Caco-2 (cell line): ENCODE results near the gene ACP2. TPM values are rescaled to one million over a fixed set of nuclear protein-coding genes. Genes with fewer than 3 reads are reported as not detected.

Experiments
- BruUV-seq: library from RNA; stranded (reverse); fragments of 400-500 nt; replicated peaks from 2 replicates; lab custom pipeline; 2021; lab: Mats Ljungman, UMichigan
- CTCF ChIA-PET: fragments of 300-600 bp; sonication (Branson Sonifier 250); formaldehyde crosslinking; loops from one replicate; lab custom pipeline; 2022; ENCODE audit warnings: antibody characterized with exemption; lab: Charles Lee
- POLR2A ChIA-PET: fragments of 300-600 bp; sonication (Branson Sonifier 250); formaldehyde crosslinking; loops from one replicate; lab custom pipeline; 2022; ENCODE audit warnings: antibody characterized with exemption; lab: Charles Lee
- DNase-seq, 2 experiments: peaks; one replicate each; pipeline versions ENCODE4 v3.0.0 to v3.0.0-alpha.2; 2020 to 2022
- H3K27me3 ChIP-seq: replicated peaks from 2 replicates; pipeline ENCODE4 v1.6.0; 2011; ENCODE audit warnings: low read length; ENCODE audit not compliant: control insufficient read depth, insufficient read depth
- H3K36me3 ChIP-seq: 2 replicates; pipeline ENCODE4 v1.5.1; 2011; ENCODE audit warnings: low read length; ENCODE audit not compliant: control insufficient read depth, insufficient read depth
- H3K4me1 ChIP-seq: fragments of 250-450 bp; sonication (Bioruptor Pico); 2 replicates; pipeline ENCODE4 v1.5.1; 2020; ENCODE audit warnings: mild to moderate bottlenecking
- H3K4me3 ChIP-seq: 2 replicates; pipeline ENCODE4 v1.5.1; 2011; ENCODE audit warnings: low read depth, mild to moderate bottlenecking, control low read depth, low read length
- H3K9me3 ChIP-seq: fragments of 250-450 bp; sonication (Bioruptor Pico); 2 replicates; pipeline ENCODE4 v1.5.1; 2020; ENCODE audit warnings: mild to moderate bottlenecking, moderate library complexity
- H3K27ac Mint-ChIP-seq: one replicate; pipeline ENCODE4 v1.8.0; 2022; ENCODE audit warnings: mixed read lengths; ENCODE audit not compliant: unreplicated experiment
- H3K27me3 Mint-ChIP-seq: one replicate; pipeline ENCODE4 v1.8.0; 2022; ENCODE audit warnings: mixed read lengths; ENCODE audit not compliant: insufficient read depth, unreplicated experiment
- H3K36me3 Mint-ChIP-seq: one replicate; pipeline ENCODE4 v1.8.0; 2022; ENCODE audit warnings: mild to moderate bottlenecking, mixed read lengths; ENCODE audit not compliant: insufficient read depth, unreplicated experiment
- H3K4me1 Mint-ChIP-seq: one replicate; pipeline ENCODE4 v1.8.0; 2022; ENCODE audit warnings: low read depth, mixed read lengths; ENCODE audit not compliant: unreplicated experiment
- H3K4me3 Mint-ChIP-seq: one replicate; pipeline ENCODE4 v1.8.0; 2022; ENCODE audit warnings: mild to moderate bottlenecking, moderate library complexity, mixed read lengths; ENCODE audit not compliant: unreplicated experiment
- H3K9me3 Mint-ChIP-seq: one replicate; pipeline ENCODE4 v1.8.0; 2022; ENCODE audit warnings: mixed read lengths; ENCODE audit not compliant: unreplicated experiment
- intact Hi-C: fragments of 100-400 bp; cut with micrococcal nuclease; formaldehyde crosslinking; loops from one replicate; pipeline ENCODE4 v1.10.0; 2022; ENCODE audit not compliant: unreplicated experiment
- total RNA-seq: library from RNA; stranded (reverse); gene quantifications from 2 replicates; pipeline ENCODE4 v1.2.3, GENCODE V29; 2022
- TF ChIP-seq, protein P1 (sequence below), 2 experiments: fragments of 200-600 bp in 1 of 2; IDR thresholded peaks; 1 replicate in 1 of 2; 2 replicates in 1 of 2; pipeline versions ENCODE4 v1.5.1 to v1.8.0; 2011 to 2022; ENCODE audit warnings: antibody characterized with exemption in 1 of 2, control low read depth in 1 of 2, inconsistent platforms in 1 of 2, low read depth in 1 of 2, low read length in 1 of 2, mild to moderate bottlenecking in 1 of 2, moderate library complexity in 1 of 2; ENCODE audit not compliant: insufficient read depth in 1 of 2, severe bottlenecking in 1 of 2, unreplicated experiment in 1 of 2

ACP2 gene
- total RNA-seq, 1 experiment from 2014 or later, result 44.7 TPM

DNA sequence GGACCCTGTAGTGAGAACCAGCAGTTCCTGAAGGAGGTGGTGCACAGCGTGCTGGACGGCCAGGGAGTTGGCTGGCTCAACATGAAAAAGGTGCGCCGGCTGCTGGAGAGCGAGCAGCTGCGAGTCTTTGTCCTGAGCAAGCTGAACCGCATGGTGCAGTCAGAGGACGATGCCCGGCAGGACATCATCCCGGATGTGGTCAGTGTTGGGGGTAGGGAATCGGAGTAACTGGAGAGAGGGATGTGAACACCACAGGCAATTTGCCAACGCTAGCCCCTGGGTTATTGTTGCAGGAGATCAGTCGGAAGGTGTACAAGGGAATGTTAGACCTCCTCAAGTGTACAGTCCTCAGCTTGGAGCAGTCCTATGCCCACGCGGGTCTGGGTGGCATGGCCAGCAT is 41.2 kb upstream of the ACP2 start:
- Histone ChIP-seq H3K9me3 (no peaks in the 10 kb centered on the region), H3K4me1 (no peaks in the 10 kb centered on the region), H3K4me3 (no peak overlapping the region), H3K36me3 (peaks cover 9% of the 10 kb centered on the region), H3K27me3 (no peaks in the 10 kb centered on the region)
- Mint-ChIP-seq H3K27me3 (no peaks in the 10 kb centered on the region), H3K27ac (no peak overlapping the region), H3K36me3 (peaks cover 75% of the 10 kb centered on the region), H3K4me1 (no peaks in the 10 kb centered on the region), H3K4me3 (no peak overlapping the region), H3K9me3 (no peaks in the 10 kb centered on the region)
- DNase-seq, result no peak
- intact Hi-C loops, result no loop called here
- ChIA-PET CTCF (no interaction called here), POLR2A (no interaction called here)
- TF ChIP-seq, protein P1, sequence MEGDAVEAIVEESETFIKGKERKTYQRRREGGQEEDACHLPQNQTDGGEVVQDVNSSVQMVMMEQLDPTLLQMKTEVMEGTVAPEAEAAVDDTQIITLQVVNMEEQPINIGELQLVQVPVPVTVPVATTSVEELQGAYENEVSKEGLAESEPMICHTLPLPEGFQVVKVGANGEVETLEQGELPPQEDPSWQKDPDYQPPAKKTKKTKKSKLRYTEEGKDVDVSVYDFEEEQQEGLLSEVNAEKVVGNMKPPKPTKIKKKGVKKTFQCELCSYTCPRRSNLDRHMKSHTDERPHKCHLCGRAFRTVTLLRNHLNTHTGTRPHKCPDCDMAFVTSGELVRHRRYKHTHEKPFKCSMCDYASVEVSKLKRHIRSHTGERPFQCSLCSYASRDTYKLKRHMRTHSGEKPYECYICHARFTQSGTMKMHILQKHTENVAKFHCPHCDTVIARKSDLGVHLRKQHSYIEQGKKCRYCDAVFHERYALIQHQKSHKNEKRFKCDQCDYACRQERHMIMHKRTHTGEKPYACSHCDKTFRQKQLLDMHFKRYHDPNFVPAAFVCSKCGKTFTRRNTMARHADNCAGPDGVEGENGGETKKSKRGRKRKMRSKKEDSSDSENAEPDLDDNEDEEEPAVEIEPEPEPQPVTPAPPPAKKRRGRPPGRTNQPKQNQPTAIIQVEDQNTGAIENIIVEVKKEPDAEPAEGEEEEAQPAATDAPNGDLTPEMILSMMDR (IDR thresholded peaks at IDR 0.05; ENCODE audit: insufficient read depth in 1 of 2, low read depth in 1 of 2, low read length in 1 of 2, severe bottlenecking in 1 of 2, unreplicated experiment in 1 of 2), result no peak
- BruUV-seq, result no TSS peak

DNA sequence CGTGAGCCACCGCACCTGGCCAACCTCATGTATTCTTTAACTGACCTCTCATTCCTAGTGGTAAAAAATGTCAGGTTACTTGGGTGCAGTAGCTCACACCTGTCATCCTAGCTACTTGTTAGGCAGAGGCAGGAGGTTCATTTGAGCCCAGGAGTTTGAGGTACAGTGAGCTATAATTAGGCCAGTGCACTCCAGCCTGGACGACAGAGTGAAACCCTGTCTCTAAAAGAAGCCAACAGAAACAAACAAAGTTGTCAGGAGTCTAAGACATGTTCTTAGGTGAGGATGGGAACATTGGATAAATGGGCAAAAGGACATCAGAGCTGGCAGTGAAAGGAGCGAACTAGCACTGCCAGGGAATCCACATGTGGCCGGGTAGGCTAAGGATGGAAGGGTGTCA is 39.5 kb upstream of the ACP2 start:
- DNase-seq, result no peak
- ChIA-PET POLR2A (no interaction called here), CTCF (no interaction called here)
- no peak overlapping the region for H3K4me3 Mint-ChIP-seq
- H3K4me1 Mint-ChIP-seq, result no peaks in the 10 kb centered on the region
- Histone ChIP-seq H3K4me1 (no peaks in the 10 kb centered on the region), H3K36me3 (peaks cover 10% of the 10 kb centered on the region), H3K4me3 (no peak overlapping the region), H3K27me3 (no peaks in the 10 kb centered on the region), H3K9me3 (no peaks in the 10 kb centered on the region)
- TF ChIP-seq, protein P1 (IDR thresholded peaks at IDR 0.05; ENCODE audit: insufficient read depth in 1 of 2, low read depth in 1 of 2, low read length in 1 of 2, severe bottlenecking in 1 of 2, unreplicated experiment in 1 of 2), result no peak
- H3K27me3 Mint-ChIP-seq, result no peaks in the 10 kb centered on the region
- intact Hi-C loops, result no loop called here
- no TSS peak for BruUV-seq
- no peaks in the 10 kb centered on the region for H3K9me3 Mint-ChIP-seq
- peaks cover 72% of the 10 kb centered on the region for H3K36me3 Mint-ChIP-seq
- H3K27ac Mint-ChIP-seq, result no peak overlapping the region

DNA sequence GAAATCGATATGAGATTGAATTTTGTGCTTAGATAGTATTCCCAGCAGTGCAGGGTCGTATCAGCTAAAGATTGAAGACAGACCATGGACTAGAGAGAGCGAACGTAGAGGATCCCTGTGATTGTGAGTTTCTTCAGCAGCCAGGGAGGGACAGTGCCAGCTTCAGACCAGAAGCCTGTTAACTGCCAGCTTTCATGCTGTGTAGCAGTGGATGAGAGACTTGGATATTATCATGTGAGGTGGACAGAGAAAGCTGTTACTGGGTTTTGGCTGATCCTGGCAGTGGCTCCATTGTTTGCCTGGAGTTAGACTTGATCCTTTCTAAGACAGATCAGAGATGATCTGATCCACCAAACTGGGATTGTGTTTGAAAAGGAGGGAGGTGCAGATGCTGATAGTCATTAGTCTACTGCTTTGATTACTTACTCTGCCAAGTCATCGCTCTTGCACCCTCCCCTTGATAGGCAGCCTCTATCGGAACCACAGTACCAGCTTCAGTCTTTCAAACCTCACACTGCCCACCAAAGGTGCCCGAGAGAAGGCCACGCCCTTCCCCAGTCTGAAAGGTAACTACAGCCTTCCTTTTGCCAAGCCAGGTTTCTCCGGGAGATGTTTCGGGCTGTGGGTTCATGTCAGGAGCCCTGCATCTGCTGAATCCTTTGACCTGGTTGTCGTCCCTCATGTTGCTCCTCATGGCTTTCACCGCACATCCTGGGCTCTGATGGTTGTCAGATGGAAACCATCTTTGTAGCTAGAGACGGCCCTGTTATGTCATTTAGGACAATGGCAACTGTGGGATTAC is 37.6 kb upstream of the ACP2 start:
- CTCF ChIA-PET, result no interaction called here
- no peaks in the 10 kb centered on the region for H3K9me3 Mint-ChIP-seq
- no TSS peak for BruUV-seq
- H3K27me3 Mint-ChIP-seq, result no peaks in the 10 kb centered on the region
- POLR2A ChIA-PET, result no interaction called here
- no peak overlapping the region for H3K4me3 ChIP-seq
- no peaks in the 10 kb centered on the region for H3K4me1 ChIP-seq
- peaks cover 9% of the 10 kb centered on the region for H3K36me3 ChIP-seq
- no peaks in the 10 kb centered on the region for H3K27me3 ChIP-seq
- TF ChIP-seq, protein P1 (IDR thresholded peaks at IDR 0.05; ENCODE audit: insufficient read depth in 1 of 2, low read depth in 1 of 2, low read length in 1 of 2, severe bottlenecking in 1 of 2, unreplicated experiment in 1 of 2), result no peak
- intact Hi-C loops, result no loop called here
- no peaks in the 10 kb centered on the region for H3K9me3 ChIP-seq
- no peak overlapping the region for H3K4me3 Mint-ChIP-seq
- no peak overlapping the region for H3K27ac Mint-ChIP-seq
- DNase-seq, result no peak
- peaks cover 5% of the 10 kb centered on the region for H3K4me1 Mint-ChIP-seq
- peaks cover 70% of the 10 kb centered on the region for H3K36me3 Mint-ChIP-seq
